ENCODE results near the gene ADAM12. TPM values are rescaled to one million over a fixed set of nuclear protein-coding genes. Genes with fewer than 3 reads are reported as not detected.
"Not testable (repeated sequence)": the region's sequence is repeated elsewhere in the genome, so short reads cannot be mapped to it uniquely, and the experiment has no call there.

ADAM12 gene
- total RNA-seq, 1 donor from 2014 or later: 82.4 TPM

GRCh38 chr10:126179637-126180036 is 208.6 kb downstream of the ADAM12 start:
- Mint-ChIP-seq H3K27me3 (ENCODE audit: low read depth) (no peaks in the 10 kb centered on the region), H3K36me3 (ENCODE audit: low read depth) (no peaks in the 10 kb centered on the region), H3K4me3 (peak overlapping the region; percentile 14), H3K4me1 (peaks cover 64% of the 10 kb centered on the region), H3K9me3 (no peaks in the 10 kb centered on the region), H3K27ac (ENCODE audit: unreplicated experiment) (no peak overlapping the region)
- no peak for TF ChIP-seq CTCF (conservative IDR thresholded peaks at IDR 0.05)
- no peak for DNase-seq (ENCODE audit: low read depth, low spot score)

- no peak for DNase-seq (ENCODE audit: low read depth, low spot score)
- Mint-ChIP-seq H3K27me3 (ENCODE audit: low read depth) (no peaks in the 10 kb centered on the region), H3K4me1 (peaks cover 76% of the 10 kb centered on the region), H3K9me3 (no peaks in the 10 kb centered on the region), H3K27ac (ENCODE audit: unreplicated experiment) (peak overlapping the region; percentile 94), H3K36me3 (ENCODE audit: low read depth) (no peaks in the 10 kb centered on the region), H3K4me3 (peak overlapping the region; percentile 78)
- no peak for TF ChIP-seq CTCF (conservative IDR thresholded peaks at IDR 0.05)
Measured at GRCh38 chr10:126177417-126178030, 210.8 kb downstream of the ADAM12 start.

GRCh38 chr10:126175641-126176262 is 212.5 kb downstream of the ADAM12 start:
- H3K4me1 Mint-ChIP-seq: peaks cover 81% of the 10 kb centered on the region
- DNase-seq (ENCODE audit: low read depth, low spot score): peak; percentile 21
- H3K27me3 Mint-ChIP-seq (ENCODE audit: low read depth): no peaks in the 10 kb centered on the region

GRCh38 chr10:126172755-126173154 is 215.5 kb downstream of the ADAM12 start:
- not testable (repeated sequence) for H3K27me3 Mint-ChIP-seq (ENCODE audit: low read depth); H3K4me3 Mint-ChIP-seq; H3K9me3 Mint-ChIP-seq; DNase-seq (ENCODE audit: low read depth, low spot score); H3K36me3 Mint-ChIP-seq (ENCODE audit: low read depth); H3K27ac Mint-ChIP-seq (ENCODE audit: unreplicated experiment)
- peaks cover 82% of the 10 kb centered on the region for H3K4me1 Mint-ChIP-seq

More at GRCh38 chr10:126175641-126176262, 212.5 kb downstream of the ADAM12 start:
- TF ChIP-seq CTCF (conservative IDR thresholded peaks at IDR 0.05): no peak
- peak overlapping the region; percentile 98 for H3K27ac Mint-ChIP-seq (ENCODE audit: unreplicated experiment)
- H3K4me3 Mint-ChIP-seq: peak overlapping the region; percentile 78
- H3K36me3 Mint-ChIP-seq (ENCODE audit: low read depth): no peaks in the 10 kb centered on the region
- no peaks in the 10 kb centered on the region for H3K9me3 Mint-ChIP-seq

- Mint-ChIP-seq H3K4me3 (no peak overlapping the region), H3K27me3 (ENCODE audit: low read depth) (no peaks in the 10 kb centered on the region), H3K9me3 (no peaks in the 10 kb centered on the region), H3K36me3 (ENCODE audit: low read depth) (no peaks in the 10 kb centered on the region), H3K27ac (ENCODE audit: unreplicated experiment) (peak overlapping the region; percentile 12), H3K4me1 (peaks cover 79% of the 10 kb centered on the region)
- TF ChIP-seq CTCF (conservative IDR thresholded peaks at IDR 0.05): no peak
- no peak for DNase-seq (ENCODE audit: low read depth, low spot score)
Measured at GRCh38 chr10:126171555-126171954, 216.7 kb downstream of the ADAM12 start.

GRCh38 chr10:126170776-126171175 is 217.5 kb downstream of the ADAM12 start:
- no peaks in the 10 kb centered on the region for H3K36me3 Mint-ChIP-seq (ENCODE audit: low read depth)
- DNase-seq (ENCODE audit: low read depth, low spot score): no peak
- peak overlapping the region; percentile 32 for H3K4me3 Mint-ChIP-seq
- H3K4me1 Mint-ChIP-seq: peaks cover 73% of the 10 kb centered on the region
- H3K27ac Mint-ChIP-seq (ENCODE audit: unreplicated experiment): peak overlapping the region; percentile 55
- H3K27me3 Mint-ChIP-seq (ENCODE audit: low read depth): no peaks in the 10 kb centered on the region
- no peak for TF ChIP-seq CTCF (conservative IDR thresholded peaks at IDR 0.05)
- no peaks in the 10 kb centered on the region for H3K9me3 Mint-ChIP-seq

All from neural crest cell (in vitro differentiated cells).